SK-N-SH treated with all-trans-retinoic acid at 6 μM for 48 hours (cell line): ENCODE measurements around the gene PARP6.

ENCODE experiments used
- BACH2 ChIP-seq: fragments of 250-450 bp; sonication (Bioruptor Pico); IDR thresholded peaks from 2 replicates; pipeline ENCODE4 v1.9.0; 2021; ENCODE audit warnings: mild to moderate bottlenecking, borderline replicate concordance
- ESRRG ChIP-seq: fragments of 250-450 bp; sonication (Bioruptor Pico); IDR thresholded peaks from 2 replicates; pipeline ENCODE4 v1.6.1; 2021; ENCODE audit warnings: mild to moderate bottlenecking
- ZFP3 ChIP-seq: fragments of 250-450 bp; sonication (Bioruptor Pico); IDR thresholded peaks from 2 replicates; pipeline ENCODE4 v1.5.0; 2020; ENCODE audit warnings: mild to moderate bottlenecking, moderate library complexity
- TF ChIP-seq, protein P1 (sequence below): fragments of 250-450 bp; sonication (Bioruptor Pico); IDR thresholded peaks from 2 replicates; pipeline ENCODE4 v1.8.0; 2020; ENCODE audit warnings: mild to moderate bottlenecking, moderate library complexity, borderline replicate concordance
- TF ChIP-seq, protein P2 (sequence below): fragments of 250-450 bp; sonication (Bioruptor Pico); IDR thresholded peaks from 2 replicates; pipeline ENCODE4 v1.5.1; 2020; ENCODE audit warnings: low read depth, mild to moderate bottlenecking, moderate library complexity

DNA sequence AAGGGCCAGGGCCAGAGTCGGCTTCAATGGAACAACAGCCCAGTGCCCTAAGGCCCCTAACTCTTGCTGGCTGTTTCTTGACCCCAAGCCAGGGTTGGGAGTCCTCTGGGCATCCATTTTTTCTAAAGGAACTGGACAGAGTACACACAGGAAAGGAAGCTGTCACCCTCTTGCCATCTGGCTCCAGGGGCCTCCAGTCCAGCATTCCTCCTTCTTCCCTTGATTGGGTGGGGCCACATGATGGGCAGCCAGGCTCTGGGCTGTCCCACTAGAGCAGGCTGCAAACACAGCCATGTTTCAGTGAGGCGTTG, 73.2 kb downstream of the PARP6 start:
- TF ChIP-seq, protein P1, sequence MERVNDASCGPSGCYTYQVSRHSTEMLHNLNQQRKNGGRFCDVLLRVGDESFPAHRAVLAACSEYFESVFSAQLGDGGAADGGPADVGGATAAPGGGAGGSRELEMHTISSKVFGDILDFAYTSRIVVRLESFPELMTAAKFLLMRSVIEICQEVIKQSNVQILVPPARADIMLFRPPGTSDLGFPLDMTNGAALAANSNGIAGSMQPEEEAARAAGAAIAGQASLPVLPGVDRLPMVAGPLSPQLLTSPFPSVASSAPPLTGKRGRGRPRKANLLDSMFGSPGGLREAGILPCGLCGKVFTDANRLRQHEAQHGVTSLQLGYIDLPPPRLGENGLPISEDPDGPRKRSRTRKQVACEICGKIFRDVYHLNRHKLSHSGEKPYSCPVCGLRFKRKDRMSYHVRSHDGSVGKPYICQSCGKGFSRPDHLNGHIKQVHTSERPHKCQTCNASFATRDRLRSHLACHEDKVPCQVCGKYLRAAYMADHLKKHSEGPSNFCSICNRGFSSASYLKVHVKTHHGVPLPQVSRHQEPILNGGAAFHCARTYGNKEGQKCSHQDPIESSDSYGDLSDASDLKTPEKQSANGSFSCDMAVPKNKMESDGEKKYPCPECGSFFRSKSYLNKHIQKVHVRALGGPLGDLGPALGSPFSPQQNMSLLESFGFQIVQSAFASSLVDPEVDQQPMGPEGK (CRISPR knock-in tag), result no peak
- TF ChIP-seq ZFP3 (no peak), BACH2 (no peak), ESRRG (CRISPR knock-in tag) (no peak)
- TF ChIP-seq, protein P2, sequence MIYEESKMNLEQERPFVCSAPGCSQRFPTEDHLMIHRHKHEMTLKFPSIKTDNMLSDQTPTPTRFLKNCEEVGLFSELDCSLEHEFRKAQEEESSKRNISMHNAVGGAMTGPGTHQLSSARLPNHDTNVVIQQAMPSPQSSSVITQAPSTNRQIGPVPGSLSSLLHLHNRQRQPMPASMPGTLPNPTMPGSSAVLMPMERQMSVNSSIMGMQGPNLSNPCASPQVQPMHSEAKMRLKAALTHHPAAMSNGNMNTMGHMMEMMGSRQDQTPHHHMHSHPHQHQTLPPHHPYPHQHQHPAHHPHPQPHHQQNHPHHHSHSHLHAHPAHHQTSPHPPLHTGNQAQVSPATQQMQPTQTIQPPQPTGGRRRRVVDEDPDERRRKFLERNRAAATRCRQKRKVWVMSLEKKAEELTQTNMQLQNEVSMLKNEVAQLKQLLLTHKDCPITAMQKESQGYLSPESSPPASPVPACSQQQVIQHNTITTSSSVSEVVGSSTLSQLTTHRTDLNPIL, result no peak
